Neuronal stem cell (in vitro differentiated cells): Measurements from ENCODE around the gene RARRES2.

Experiments used
- DNase-seq: peaks from one replicate; pipeline ENCODE4 v3.0.0-alpha.2; 2013; ENCODE audit warnings: low spot score
- H2AFZ ChIP-seq: one replicate; pipeline ENCODE4 v1.6.1; 2013; ENCODE audit warnings: mild to moderate bottlenecking, low read length, inconsistent platforms
- H2AK5ac ChIP-seq: 2 replicates; pipeline ENCODE4 v1.6.1; 2013; ENCODE audit warnings: low read depth, mild to moderate bottlenecking, inconsistent platforms, low read length, moderate library complexity, mixed read lengths
- H2BK120ac ChIP-seq: 2 replicates; pipeline ENCODE4 v1.6.1; 2013; ENCODE audit warnings: low read depth, mild to moderate bottlenecking, inconsistent platforms, low read length, moderate library complexity, mixed read lengths
- H2BK12ac ChIP-seq: one replicate; pipeline ENCODE4 v1.6.1; 2013; ENCODE audit warnings: low read length, inconsistent platforms
- H2BK15ac ChIP-seq: 2 replicates; pipeline ENCODE4 v1.6.1; 2013; ENCODE audit warnings: mild to moderate bottlenecking, low read length, inconsistent platforms, mixed read lengths
- H2BK5ac ChIP-seq: one replicate; pipeline ENCODE4 v1.6.1; 2013; ENCODE audit warnings: inconsistent platforms, mild to moderate bottlenecking, low read length, moderate library complexity
- H3K14ac ChIP-seq: one replicate; pipeline ENCODE4 v1.6.1; 2013; ENCODE audit warnings: low read length, inconsistent platforms
- H3K18ac ChIP-seq: 2 replicates; pipeline ENCODE4 v1.6.1; 2013; ENCODE audit warnings: low read length, inconsistent platforms
- H3K23ac ChIP-seq: 2 replicates; pipeline ENCODE4 v1.6.1; 2013; ENCODE audit warnings: low read depth, mild to moderate bottlenecking, mixed read lengths, low read length, inconsistent platforms; ENCODE audit not compliant: poor library complexity
- H3K27ac ChIP-seq: replicated peaks from 3 replicates; pipeline ENCODE4 v1.5.1; 2013; ENCODE audit warnings: low read length, inconsistent platforms
- H3K27me3 ChIP-seq, 3 experiments: 2 replicates each; pipeline ENCODE4 v1.6.1; 2013; ENCODE audit warnings: low read length in 3 of 3, mild to moderate bottlenecking in 2 of 3, inconsistent platforms in 1 of 3, low read depth in 1 of 3, mixed read lengths in 1 of 3, moderate library complexity in 1 of 3; ENCODE audit not compliant: control insufficient read depth in 3 of 3, insufficient read depth in 3 of 3
- H3K36me3 ChIP-seq, 2 donors: replicated peaks in 1 of 2; 2 replicates each; pipeline ENCODE4 v1.6.1; 2013; ENCODE audit warnings: low read length in 2 of 2; ENCODE audit not compliant: control insufficient read depth in 2 of 2, insufficient read depth in 2 of 2
- H3K4ac ChIP-seq: 2 replicates; pipeline ENCODE4 v1.6.1; 2013; ENCODE audit warnings: inconsistent platforms, mild to moderate bottlenecking, low read length, moderate library complexity
- H3K4me1 ChIP-seq, 2 donors: 1 replicate in 1 of 2; 2 replicates in 1 of 2; pipeline ENCODE4 v1.6.1; 2013; ENCODE audit warnings: low read length in 2 of 2, low read depth in 1 of 2; ENCODE audit not compliant: control insufficient read depth in 2 of 2, insufficient read depth in 1 of 2
- H3K4me2 ChIP-seq: one replicate; pipeline ENCODE4 v1.6.1; 2013; ENCODE audit warnings: mild to moderate bottlenecking, low read length, inconsistent platforms; ENCODE audit not compliant: insufficient read depth, poor library complexity, severe bottlenecking
- H3K4me3 ChIP-seq, 2 donors: 2 replicates each; pipeline ENCODE4 v1.5.1; 2013; ENCODE audit warnings: low read length in 2 of 2, mild to moderate bottlenecking in 2 of 2, inconsistent platforms in 1 of 2, moderate library complexity in 1 of 2
- H3K79me1 ChIP-seq: one replicate; pipeline ENCODE4 v1.6.1; 2013; ENCODE audit warnings: low read depth, mild to moderate bottlenecking, inconsistent platforms, low read length, moderate library complexity
- H3K9ac ChIP-seq: one replicate; pipeline ENCODE4 v1.6.1; 2013; ENCODE audit warnings: mild to moderate bottlenecking, low read depth, low read length, inconsistent platforms; ENCODE audit not compliant: poor library complexity
- H3K9me3 ChIP-seq, 2 donors: replicated peaks in 1 of 2; 2 replicates each; pipeline versions ENCODE3 to v1.6.1; 2013; ENCODE audit warnings: low read length in 2 of 2, mild to moderate bottlenecking in 2 of 2, inconsistent platforms in 1 of 2, low read depth in 1 of 2, mixed read lengths in 1 of 2, moderate library complexity in 1 of 2; ENCODE audit not compliant: control insufficient read depth in 2 of 2, insufficient read depth in 1 of 2
- H4K8ac ChIP-seq: one replicate; pipeline ENCODE4 v1.6.1; 2013; ENCODE audit warnings: low read depth, mild to moderate bottlenecking, inconsistent platforms, low read length, moderate library complexity
- H4K91ac ChIP-seq: one replicate; pipeline ENCODE4 v1.6.1; 2013; ENCODE audit warnings: low read length, low read depth, mild to moderate bottlenecking, inconsistent platforms; ENCODE audit not compliant: poor library complexity
- WGBS, 2 donors: extraction: QIAGEN DNeasy Blood & Tissue Kit; methylation state at CpG; one replicate each; pipeline ENCODE4 v1.1.7; 2013; ENCODE audit warnings: missing lambda C conversion rate in 2 of 2, mixed read lengths in 1 of 2; ENCODE audit not compliant: insufficient read length in 2 of 2, insufficient replicate concordance in 1 of 2; ENCODE audit errors: extremely low coverage in 2 of 2; 5-methylcytosine and 5-hydroxymethylcytosine counted together

RARRES2 gene

DNA sequence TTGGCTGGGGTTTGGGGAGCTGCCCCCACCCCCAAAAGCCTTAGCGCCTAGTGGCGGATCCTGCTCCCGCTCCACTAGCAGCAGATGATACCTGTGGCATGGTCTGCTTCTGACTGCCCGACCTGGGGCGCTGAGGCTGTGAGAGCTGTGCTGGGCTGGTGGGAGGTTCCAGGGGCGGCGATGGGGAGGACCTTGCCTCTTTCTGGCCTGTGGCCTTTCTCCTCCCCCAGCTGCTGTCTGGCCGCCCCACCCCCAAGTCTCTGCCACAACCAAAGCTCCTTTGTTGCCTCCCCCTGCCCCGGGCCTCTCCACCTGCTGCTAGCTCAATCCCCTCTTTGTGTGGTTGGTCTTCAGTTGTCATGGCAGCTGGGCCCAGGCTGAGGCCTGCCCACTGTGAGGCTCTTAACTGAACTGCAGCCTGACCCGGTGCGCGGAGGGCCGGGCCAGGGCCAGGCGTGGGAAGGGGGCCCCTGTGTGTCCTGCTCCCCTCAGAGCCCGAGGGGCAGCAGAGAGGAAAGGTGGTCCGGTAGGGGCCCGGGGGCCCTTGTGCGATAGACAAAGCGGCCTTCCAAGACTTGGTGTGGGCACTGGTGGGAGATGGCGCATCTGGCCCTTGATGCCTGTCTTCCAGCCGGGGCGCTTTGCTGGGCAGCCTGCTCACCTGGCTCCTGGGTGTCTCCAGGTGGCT, 42.4 kb upstream of the RARRES2 start:
- peaks cover 6% of the 10 kb centered on the region for H3K79me1 ChIP-seq
- H3K27me3 ChIP-seq = no peaks in the 10 kb centered on the region
- H3K4me2 ChIP-seq = peak overlapping the region; percentile 45
- H3K36me3 ChIP-seq = peaks cover 3 to 26% of the 10 kb centered on the region in 2 donors
- H3K4ac ChIP-seq = peak overlapping the region; percentile 99
- no peaks in the 10 kb centered on the region for H3K9me3 ChIP-seq
- peak overlapping the region; percentile 87 for H4K8ac ChIP-seq
- peak overlapping the region; percentile 61 for H3K23ac ChIP-seq
- peak overlapping the region; percentile 99 for H2AK5ac ChIP-seq
- peaks cover 56 to 62% of the 10 kb centered on the region in 2 donors for H3K4me1 ChIP-seq
- peak overlapping the region; percentile 99 for H2BK12ac ChIP-seq
- peak overlapping the region; percentile 1 to 22 for H3K4me3 ChIP-seq
- peak; percentile 94 for DNase-seq
- H3K27ac ChIP-seq = peak overlapping the region; percentile 96
- H2AFZ ChIP-seq = peak overlapping the region; percentile 47
- H3K9ac ChIP-seq = peak overlapping the region; percentile 85
- peak overlapping the region; percentile 98 for H3K14ac ChIP-seq
- peak overlapping the region; percentile 100 for H2BK15ac ChIP-seq
- peak overlapping the region; percentile 99 for H4K91ac ChIP-seq
- no CpG with 5 or more reads among the region's 22 CpGs for WGBS, 2 donors
- peak overlapping the region; percentile 100 for H3K18ac ChIP-seq
- peak overlapping the region; percentile 99 for H2BK5ac ChIP-seq
- peak overlapping the region; percentile 100 for H2BK120ac ChIP-seq

DNA sequence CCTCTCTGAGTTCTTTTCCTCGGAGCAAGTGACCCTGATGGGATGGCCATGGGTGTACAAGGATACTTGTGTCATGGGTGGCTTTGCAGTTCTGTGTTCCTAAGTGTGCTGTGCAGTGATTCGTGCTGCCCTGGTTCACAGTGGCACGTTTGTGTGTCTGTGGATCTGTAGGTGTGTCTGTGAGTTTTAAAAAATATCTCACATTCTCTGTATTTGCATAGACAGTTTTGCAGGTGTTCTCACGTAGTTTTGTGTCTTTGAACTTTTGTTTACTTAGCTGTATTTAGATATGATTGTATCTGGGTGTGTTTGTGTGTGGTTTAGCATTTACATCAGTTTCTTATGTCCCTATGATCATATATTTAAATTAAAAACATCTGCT, 41.4 kb upstream of the RARRES2 start:
- no peak for DNase-seq
- WGBS, 2 donors = no CpG with 5 or more reads among the region's 4 CpGs
- Histone ChIP-seq H3K4me2 (peak overlapping the region; percentile 13), H2AFZ (no peak overlapping the region), H2AK5ac (peak overlapping the region; percentile 100), H3K14ac (no peak overlapping the region), H3K9ac (no peak overlapping the region), H4K8ac (no peak overlapping the region), H2BK5ac (peak overlapping the region; percentile 8), H3K27me3 (no peaks in the 10 kb centered on the region), H3K4ac (no peak overlapping the region), H2BK15ac (no peak overlapping the region), H3K79me1 (peaks cover 6% of the 10 kb centered on the region), H3K36me3 (peaks cover 0 to 16% of the 10 kb centered on the region in 2 donors), H2BK12ac (peak overlapping the region; percentile 96), H3K27ac (peak overlapping the region; percentile 47), H3K4me1 (peaks cover 60 to 62% of the 10 kb centered on the region in 2 donors), H4K91ac (no peak overlapping the region), H3K9me3 (no peaks in the 10 kb centered on the region), H3K4me3 (no peak overlapping the region), H3K18ac (peak overlapping the region; percentile 95), H2BK120ac (peak overlapping the region; percentile 2), H3K23ac (no peak overlapping the region)

GRCh38 chr7:150382123-150382843, 40.9 kb upstream of the RARRES2 start:
- Histone ChIP-seq H3K4ac (peak overlapping the region; percentile 57), H2AK5ac (peak overlapping the region; percentile 100), H3K4me2 (peak overlapping the region; percentile 13), H3K18ac (peak overlapping the region; percentile 95), H3K4me1 (peaks cover 62 to 67% of the 10 kb centered on the region in 2 donors), H3K27ac (peak overlapping the region; percentile 47), H2BK15ac (peak overlapping the region; percentile 98), H3K27me3 (no peaks in the 10 kb centered on the region), H4K8ac (peak overlapping the region; percentile 43), H3K23ac (peak overlapping the region; percentile 49), H3K14ac (peak overlapping the region; percentile 78), H3K36me3 (peaks cover 0 to 14% of the 10 kb centered on the region in 2 donors), H2AFZ (no peak overlapping the region), H3K9me3 (no peaks in the 10 kb centered on the region), H3K4me3 (no peak overlapping the region), H3K79me1 (peaks cover 6% of the 10 kb centered on the region), H2BK12ac (peak overlapping the region; percentile 96), H2BK120ac (peak overlapping the region; percentile 2), H3K9ac (peak overlapping the region; percentile 27), H2BK5ac (peak overlapping the region; percentile 8), H4K91ac (no peak overlapping the region)
- no CpG with 5 or more reads among the region's 20 CpGs for WGBS, 2 donors
- no peak for DNase-seq

DNA sequence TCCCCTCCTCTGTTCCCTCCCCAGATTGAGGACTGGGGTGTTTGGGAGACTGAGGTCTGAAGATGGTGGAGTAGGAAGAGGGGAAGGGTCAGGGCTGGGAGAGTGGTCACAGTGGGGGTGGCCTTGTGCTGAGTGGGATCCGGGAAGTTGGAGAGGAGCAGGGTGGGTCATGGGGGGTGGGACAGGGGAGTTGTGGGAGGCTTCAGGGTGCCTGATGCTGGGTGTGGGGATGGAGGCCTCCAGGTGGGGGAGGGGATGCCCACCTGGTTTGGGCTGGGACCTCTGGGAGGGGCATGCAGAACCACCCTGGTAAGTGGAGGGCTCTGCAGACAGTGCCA, 40.3 kb upstream of the RARRES2 start:
- Histone ChIP-seq H3K4me1 (peaks cover 63 to 67% of the 10 kb centered on the region in 2 donors), H3K14ac (peak overlapping the region; percentile 47), H3K79me1 (peaks cover 6% of the 10 kb centered on the region), H3K9ac (no peak overlapping the region), H3K18ac (peak overlapping the region; percentile 95), H3K4me2 (no peak overlapping the region), H3K36me3 (peaks cover 0 to 10% of the 10 kb centered on the region in 2 donors), H2BK15ac (peak overlapping the region; percentile 98), H2BK12ac (peak overlapping the region; percentile 96), H3K4me3 (no peak overlapping the region), H4K8ac (peak overlapping the region; percentile 43), H2BK120ac (peak overlapping the region; percentile 2), H2AK5ac (peak overlapping the region; percentile 100), H4K91ac (peak overlapping the region; percentile 48), H3K9me3 (no peaks in the 10 kb centered on the region), H3K27me3 (no peaks in the 10 kb centered on the region), H2BK5ac (peak overlapping the region; percentile 8), H3K23ac (no peak overlapping the region), H3K4ac (peak overlapping the region; percentile 57), H3K27ac (peak overlapping the region; percentile 47), H2AFZ (no peak overlapping the region)
- no CpG with 5 or more reads among the region's 1 CpG for WGBS, 2 donors
- DNase-seq = no peak
